HepG2 (cell line): ENCODE data around the gene UBQLN4. TPM values are rescaled to one million over a fixed set of nuclear protein-coding genes. Genes with fewer than 3 reads are reported as not detected.
A peak's percentile ranks its signal among the peaks of the same experiment; 100 is the strongest.

Experiments
- ETV5 ChIP-seq: IDR thresholded peaks from 2 replicates; pipeline ENCODE4 v1.6.1; 2018; ENCODE audit warnings: missing biosample characterization, missing genetic modification reagents, inconsistent platforms, borderline replicate concordance
- GTF3A ChIP-seq: sonication (generic); formaldehyde crosslinking; conservative IDR thresholded peaks from 2 replicates; pipeline ENCODE4 v1.4.0; 2020; ENCODE audit warnings: mild to moderate bottlenecking, missing genetic modification reagents
- KAT8 ChIP-seq: IDR thresholded peaks from 2 replicates; pipeline ENCODE4 v1.6.1; 2016; ENCODE audit warnings: missing genetic modification reagents, missing compliant biosample characterization
- KDM5B ChIP-seq: sonication (generic); formaldehyde crosslinking; IDR thresholded peaks from 2 replicates; pipeline ENCODE4 v1.4.0; 2020; ENCODE audit warnings: missing genetic modification reagents, mild to moderate bottlenecking, borderline replicate concordance
- NKX3-1 ChIP-seq: sonication (generic); formaldehyde crosslinking; IDR thresholded peaks from 2 replicates; pipeline ENCODE4 v1.5.0; 2020; ENCODE audit warnings: missing genetic modification reagents
- SNRNP70 ChIP-seq: fragments of 200-400 bp; formaldehyde crosslinking; IDR thresholded peaks from 2 replicates; pipeline ENCODE4 v1.6.1; 2017; ENCODE audit warnings: mild to moderate bottlenecking, low read depth, low read length, moderate library complexity
- ZBTB7B ChIP-seq: sonication (generic); formaldehyde crosslinking; IDR thresholded peaks from 2 replicates; pipeline ENCODE4 v1.4.0; 2020; ENCODE audit warnings: missing genetic modification reagents
- ZNF276 ChIP-seq: sonication (generic); formaldehyde crosslinking; IDR thresholded peaks from 2 replicates; pipeline ENCODE4 v1.4.0; 2020; ENCODE audit warnings: mild to moderate bottlenecking, low read depth, missing genetic modification reagents
- polyA plus RNA-seq, 8 experiments: library from polyadenylated mRNA; depleted of rRNA in 3 of 8; stranded (reverse) in 7 of 8; unstranded in 1 of 8; fragments of >200 nt; fragmentation: Illumina TruSeq in 4 of 8; extraction: Trizol in 4 of 8; gene quantifications; 2 replicates each; pipeline versions ENCODE4 v1.2.1 to v1.2.3, GENCODE V29; 2011 to 2016; ENCODE audit warnings: low read depth in 4 of 8, missing spikeins in 1 of 8, mixed read lengths in 1 of 8; ENCODE audit not compliant: insufficient read depth in 1 of 8
- total RNA-seq, 5 experiments: library from RNA; depleted of rRNA; stranded (reverse); fragments of >200 nt; fragmentation: Illumina TruSeq; extraction: Trizol; gene quantifications; 2 replicates each; pipeline ENCODE4 v1.2.3, GENCODE V29; 2016; ENCODE audit warnings: low read depth in 1 of 5
- TF ChIP-seq, protein P1 (sequence below): sonication (generic); formaldehyde crosslinking; IDR thresholded peaks from 2 replicates; pipeline ENCODE4 v1.8.1; 2023; ENCODE audit warnings: mild to moderate bottlenecking, missing genetic modification reagents
- TF ChIP-seq, protein P2 (sequence below), 2 experiments: fragments of 450-650 bp in 1 of 2; sonication (generic) in 1 of 2; formaldehyde crosslinking in 1 of 2; IDR thresholded peaks; 2 replicates each; pipeline versions ENCODE4 v1.6.1 to v1.8.0; 2016 to 2022; ENCODE audit warnings: antibody characterized with exemption in 1 of 2, mild to moderate bottlenecking in 1 of 2, missing genetic modification reagents in 1 of 2
- TF ChIP-seq, protein P3 (sequence below): sonication (generic); formaldehyde crosslinking; IDR thresholded peaks from 2 replicates; pipeline ENCODE4 v1.5.0; 2020; ENCODE audit warnings: mild to moderate bottlenecking, missing genetic modification reagents, borderline replicate concordance

Gene UBQLN4
- total and polyA plus RNA-seq, 2 of the 13 experiments (the other 11 are each of a cell fraction or from before 2014, with no cell fraction given), result 31.5 to 39.8 TPM

DNA sequence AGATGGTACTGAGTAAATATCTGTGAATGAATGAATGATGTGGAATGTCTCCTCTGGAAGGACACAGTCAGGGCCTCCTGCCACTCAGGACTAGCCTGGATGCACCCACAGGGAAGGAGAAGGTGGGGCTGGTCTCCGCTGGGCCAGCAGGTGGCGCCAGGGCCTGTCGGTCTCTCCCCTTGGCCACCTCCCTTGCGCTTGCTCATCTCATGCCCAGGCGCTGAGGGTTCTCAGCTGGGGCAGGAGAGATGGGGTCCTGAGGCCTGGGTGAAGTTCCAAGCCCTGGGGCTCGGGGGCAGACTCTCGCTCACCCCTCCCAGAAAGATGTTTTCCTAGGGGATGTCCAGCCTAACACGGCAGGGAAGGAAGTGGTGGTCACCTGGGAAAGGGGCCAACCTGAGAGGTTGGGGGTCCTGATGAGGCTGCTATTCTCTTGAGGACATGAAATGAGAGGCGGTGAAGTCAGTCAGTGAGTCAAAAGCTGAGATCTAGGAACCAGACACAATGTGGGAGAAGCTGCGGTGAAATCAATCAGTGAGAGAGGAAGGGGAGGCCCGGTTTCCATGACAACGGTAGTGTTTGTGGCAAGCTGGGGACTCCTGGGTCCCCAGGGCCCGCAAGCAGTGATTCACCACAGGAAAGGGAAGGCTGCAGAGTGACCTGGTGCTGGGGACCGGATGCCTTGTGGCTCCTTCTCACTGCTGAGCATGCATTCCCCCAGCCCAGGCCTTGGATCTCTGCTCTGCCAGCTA is 43.2 kb upstream of the UBQLN4 start (continued):
- TF ChIP-seq, protein P1, sequence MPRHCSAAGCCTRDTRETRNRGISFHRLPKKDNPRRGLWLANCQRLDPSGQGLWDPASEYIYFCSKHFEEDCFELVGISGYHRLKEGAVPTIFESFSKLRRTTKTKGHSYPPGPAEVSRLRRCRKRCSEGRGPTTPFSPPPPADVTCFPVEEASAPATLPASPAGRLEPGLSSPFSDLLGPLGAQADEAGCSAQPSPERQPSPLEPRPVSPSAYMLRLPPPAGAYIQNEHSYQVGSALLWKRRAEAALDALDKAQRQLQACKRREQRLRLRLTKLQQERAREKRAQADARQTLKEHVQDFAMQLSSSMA (CRISPR knock-in tag), result no peak
- TF ChIP-seq, protein P2, sequence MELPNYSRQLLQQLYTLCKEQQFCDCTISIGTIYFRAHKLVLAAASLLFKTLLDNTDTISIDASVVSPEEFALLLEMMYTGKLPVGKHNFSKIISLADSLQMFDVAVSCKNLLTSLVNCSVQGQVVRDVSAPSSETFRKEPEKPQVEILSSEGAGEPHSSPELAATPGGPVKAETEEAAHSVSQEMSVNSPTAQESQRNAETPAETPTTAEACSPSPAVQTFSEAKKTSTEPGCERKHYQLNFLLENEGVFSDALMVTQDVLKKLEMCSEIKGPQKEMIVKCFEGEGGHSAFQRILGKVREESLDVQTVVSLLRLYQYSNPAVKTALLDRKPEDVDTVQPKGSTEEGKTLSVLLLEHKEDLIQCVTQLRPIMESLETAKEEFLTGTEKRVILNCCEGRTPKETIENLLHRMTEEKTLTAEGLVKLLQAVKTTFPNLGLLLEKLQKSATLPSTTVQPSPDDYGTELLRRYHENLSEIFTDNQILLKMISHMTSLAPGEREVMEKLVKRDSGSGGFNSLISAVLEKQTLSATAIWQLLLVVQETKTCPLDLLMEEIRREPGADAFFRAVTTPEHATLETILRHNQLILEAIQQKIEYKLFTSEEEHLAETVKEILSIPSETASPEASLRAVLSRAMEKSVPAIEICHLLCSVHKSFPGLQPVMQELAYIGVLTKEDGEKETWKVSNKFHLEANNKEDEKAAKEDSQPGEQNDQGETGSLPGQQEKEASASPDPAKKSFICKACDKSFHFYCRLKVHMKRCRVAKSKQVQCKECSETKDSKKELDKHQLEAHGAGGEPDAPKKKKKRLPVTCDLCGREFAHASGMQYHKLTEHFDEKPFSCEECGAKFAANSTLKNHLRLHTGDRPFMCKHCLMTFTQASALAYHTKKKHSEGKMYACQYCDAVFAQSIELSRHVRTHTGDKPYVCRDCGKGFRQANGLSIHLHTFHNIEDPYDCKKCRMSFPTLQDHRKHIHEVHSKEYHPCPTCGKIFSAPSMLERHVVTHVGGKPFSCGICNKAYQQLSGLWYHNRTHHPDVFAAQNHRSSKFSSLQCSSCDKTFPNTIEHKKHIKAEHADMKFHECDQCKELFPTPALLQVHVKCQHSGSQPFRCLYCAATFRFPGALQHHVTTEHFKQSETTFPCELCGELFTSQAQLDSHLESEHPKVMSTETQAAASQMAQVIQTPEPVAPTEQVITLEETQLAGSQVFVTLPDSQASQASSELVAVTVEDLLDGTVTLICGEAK (IDR thresholded peaks at IDR 0.05), result no peak
- TF ChIP-seq, protein P2 (CRISPR knock-in tag; IDR thresholded peaks at IDR 0.05), result no peak
- no peak for TF ChIP-seq ETV5
- TF ChIP-seq, protein P3, sequence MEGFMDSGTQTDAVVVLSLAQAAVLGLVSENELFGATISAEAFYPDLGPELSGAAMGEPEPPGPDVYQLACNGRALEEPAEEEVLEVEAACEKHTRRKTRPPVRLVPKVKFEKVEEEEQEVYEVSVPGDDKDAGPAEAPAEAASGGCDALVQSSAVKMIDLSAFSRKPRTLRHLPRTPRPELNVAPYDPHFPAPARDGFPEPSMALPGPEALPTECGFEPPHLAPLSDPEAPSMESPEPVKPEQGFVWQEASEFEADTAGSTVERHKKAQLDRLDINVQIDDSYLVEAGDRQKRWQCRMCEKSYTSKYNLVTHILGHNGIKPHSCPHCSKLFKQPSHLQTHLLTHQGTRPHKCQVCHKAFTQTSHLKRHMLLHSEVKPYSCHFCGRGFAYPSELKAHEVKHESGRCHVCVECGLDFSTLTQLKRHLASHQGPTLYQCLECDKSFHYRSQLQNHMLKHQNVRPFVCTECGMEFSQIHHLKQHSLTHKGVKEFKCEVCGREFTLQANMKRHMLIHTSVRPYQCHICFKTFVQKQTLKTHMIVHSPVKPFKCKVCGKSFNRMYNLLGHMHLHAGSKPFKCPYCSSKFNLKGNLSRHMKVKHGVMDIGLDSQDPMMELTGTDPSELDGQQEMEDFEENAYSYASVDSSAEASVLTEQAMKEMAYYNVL (CRISPR knock-in tag), result peak; percentile 46; the same call in 1 of the 2 replicates
- peak; percentile 43; the same call in 1 of the 2 replicates for TF ChIP-seq KAT8 (CRISPR knock-in tag)
- no peak for TF ChIP-seq GTF3A
- TF ChIP-seq KDM5B, result peak; percentile 52
- TF ChIP-seq NKX3-1 (CRISPR knock-in tag), result no peak
- no peak; the same call in 1 of the 2 replicates for TF ChIP-seq ZBTB7B (CRISPR knock-in tag)
- no peak for TF ChIP-seq ZNF276 (CRISPR knock-in tag)
- no peak for TF ChIP-seq SNRNP70
